ENCODE measurements around the gene TBX21. TPM values are rescaled to one million over a fixed set of nuclear protein-coding genes. Genes with fewer than 3 reads are reported as not detected.

The TBX21 gene
- total RNA-seq, 1 experiment from 2014 or later: not detected

DNA sequence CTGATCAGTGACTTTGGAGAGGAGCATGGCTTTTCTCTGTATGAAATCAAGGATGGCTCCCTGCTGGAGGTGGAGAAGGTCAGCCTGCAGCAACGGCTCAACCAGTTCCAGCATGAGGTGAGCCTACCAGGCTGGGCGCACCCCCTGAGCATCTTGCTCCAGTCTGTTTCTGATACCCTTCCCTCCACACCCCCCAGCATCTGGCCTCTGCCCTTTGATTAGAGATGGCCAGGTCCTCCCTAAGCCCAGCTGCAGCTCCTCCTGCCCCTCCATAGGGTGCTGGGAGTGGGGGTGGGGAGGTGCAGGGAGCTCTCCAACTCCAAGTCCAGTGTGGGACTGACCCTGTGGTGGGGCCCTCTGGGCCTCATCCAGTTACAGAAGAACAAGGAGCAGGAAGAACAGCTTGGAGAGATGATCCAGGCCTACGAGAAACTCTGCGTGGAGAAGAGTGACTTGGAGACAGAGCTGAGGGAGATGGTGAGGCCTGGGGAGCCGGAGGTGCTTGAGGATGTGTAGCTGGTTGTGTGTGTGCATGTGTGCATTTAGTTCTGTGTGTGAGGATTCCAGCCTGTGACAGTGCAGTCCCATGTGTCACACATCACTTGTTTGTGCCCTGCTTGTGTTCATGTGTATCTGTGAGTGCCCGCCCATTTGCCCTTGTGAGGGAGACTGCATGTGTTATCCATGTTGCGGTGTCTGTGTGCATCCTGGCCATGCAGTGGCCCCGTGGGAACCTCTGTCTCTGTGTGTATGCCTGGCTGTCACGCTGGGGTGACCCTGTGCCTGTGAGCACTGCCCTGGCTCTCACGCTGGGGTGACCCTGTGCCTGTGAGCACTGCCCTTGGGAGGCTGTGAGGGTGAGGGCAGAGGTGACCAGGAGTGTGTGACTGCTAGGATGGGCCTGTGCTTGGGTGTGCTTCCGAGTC is 36.1 kb upstream of the TBX21 start:
- peaks cover 28% of the 10 kb centered on the region for H3K27me3 Mint-ChIP-seq (ENCODE audit: insufficient read depth, unreplicated experiment)
- ChIA-PET POLR2A (interaction anchor here (1.2 kb wide), 1 partner anchor 88 kb away, joined by 3 read pairs; no protein-coding TSS in a partner anchor), CTCF (interaction anchor here (0.5 to 4.0 kb wide), 9 partner anchors 9 to 221 kb away, joined by 3 to 33 read pairs (median 4); no protein-coding TSS in a partner anchor)
- H3K4me3 Mint-ChIP-seq (ENCODE audit: unreplicated experiment): no peak overlapping the region
- H3K36me3 Mint-ChIP-seq (ENCODE audit: insufficient read depth, unreplicated experiment): no peaks in the 10 kb centered on the region
- no peaks in the 10 kb centered on the region for H3K9me3 Mint-ChIP-seq (ENCODE audit: unreplicated experiment)
- peaks cover 9% of the 10 kb centered on the region for H3K4me1 Mint-ChIP-seq (ENCODE audit: insufficient read depth, unreplicated experiment)
- TF ChIP-seq CTCF (IDR thresholded peaks at IDR 0.05; ENCODE audit: unreplicated experiment): no peak
- no peak overlapping the region for H3K27ac Mint-ChIP-seq (ENCODE audit: low read depth, unreplicated experiment)
- no TSS peak for BruUV-seq (replicated peaks)
- DNase-seq (ENCODE audit: unreplicated experiment): no peak
- intact Hi-C loops (cut with micrococcal nuclease): no loop called here

- no peak overlapping the region for H3K27ac Mint-ChIP-seq (ENCODE audit: low read depth, unreplicated experiment)
- DNase-seq (ENCODE audit: unreplicated experiment): no peak
- TF ChIP-seq CTCF (IDR thresholded peaks at IDR 0.05; ENCODE audit: unreplicated experiment): no peak
- intact Hi-C loops (cut with micrococcal nuclease): loop anchor here (1.0 kb wide), 2 partner anchors 92 to 104 kb away; no protein-coding TSS in a partner anchor
- H3K9me3 Mint-ChIP-seq (ENCODE audit: unreplicated experiment): no peaks in the 10 kb centered on the region
- ChIA-PET POLR2A (interaction anchor here (1.2 kb wide), 1 partner anchor 87 kb away, joined by 3 read pairs; no protein-coding TSS in a partner anchor), CTCF (interaction anchor here (0.5 to 4.0 kb wide), 17 partner anchors 10 to 222 kb away, joined by 3 to 33 read pairs (median 4); no protein-coding TSS in a partner anchor)
- BruUV-seq (replicated peaks): no TSS peak
- no peak overlapping the region for H3K4me3 Mint-ChIP-seq (ENCODE audit: unreplicated experiment)
- no peaks in the 10 kb centered on the region for H3K36me3 Mint-ChIP-seq (ENCODE audit: insufficient read depth, unreplicated experiment)
- H3K4me1 Mint-ChIP-seq (ENCODE audit: insufficient read depth, unreplicated experiment): peaks cover 5% of the 10 kb centered on the region
- peaks cover 17% of the 10 kb centered on the region for H3K27me3 Mint-ChIP-seq (ENCODE audit: insufficient read depth, unreplicated experiment)
Observed at GRCh38 chr17:47697906-47698711, 34.9 kb upstream of the TBX21 start.

- TF ChIP-seq CTCF (IDR thresholded peaks at IDR 0.05; ENCODE audit: unreplicated experiment): peak; percentile 94
- ChIA-PET CTCF (interaction anchor here (0.6 to 4.0 kb wide), 22 partner anchors 9 to 1440 kb away, joined by 3 to 33 read pairs (median 4); no protein-coding TSS in a partner anchor), POLR2A (no interaction called here)
- H3K4me1 Mint-ChIP-seq (ENCODE audit: insufficient read depth, unreplicated experiment): no peaks in the 10 kb centered on the region
- no peaks in the 10 kb centered on the region for H3K9me3 Mint-ChIP-seq (ENCODE audit: unreplicated experiment)
- H3K27me3 Mint-ChIP-seq (ENCODE audit: insufficient read depth, unreplicated experiment): peaks cover 9% of the 10 kb centered on the region
- intact Hi-C loops (cut with micrococcal nuclease): loop anchor here (1.0 kb wide), 2 partner anchors 91 to 103 kb away; no protein-coding TSS in a partner anchor
- BruUV-seq (replicated peaks): no TSS peak
- peak; percentile 60 for DNase-seq (ENCODE audit: unreplicated experiment)
- no peaks in the 10 kb centered on the region for H3K36me3 Mint-ChIP-seq (ENCODE audit: insufficient read depth, unreplicated experiment)
- H3K4me3 Mint-ChIP-seq (ENCODE audit: unreplicated experiment): no peak overlapping the region
- no peak overlapping the region for H3K27ac Mint-ChIP-seq (ENCODE audit: low read depth, unreplicated experiment)
Observed at GRCh38 chr17:47698749-47699535, 34.1 kb upstream of the TBX21 start.
